GM23338 (cell line): ENCODE measurements around the gene TLE2. TPM values are rescaled to one million over a fixed set of nuclear protein-coding genes. Genes with fewer than 3 reads are reported as not detected.

ENCODE experiments used
- ATAC-seq: fragments of 200-7000 bp; cut with Tn5 transposase; 3 replicates; pipeline ENCODE4 v1.9.1; 2020
- DNase-seq: peaks from one replicate; pipeline ENCODE4 v3.0.0-alpha.2; 2015; ENCODE audit warnings: low spot score
- H2AFZ ChIP-seq: fragments of 200-600 bp; sonication (generic); 2 replicates; pipeline ENCODE4 v1.8.0; 2016; ENCODE audit warnings: antibody characterized with exemption, mild to moderate bottlenecking, moderate library complexity
- H3F3A ChIP-seq: fragments of 200-600 bp; sonication (generic); replicated peaks from 2 replicates; pipeline ENCODE4 v1.8.0; 2017; ENCODE audit warnings: antibody characterized with exemption, mixed run types, low read depth
- H3K27ac ChIP-seq: fragments of 200-600 bp; sonication (generic); 2 replicates; pipeline ENCODE4 v1.6.1; 2016; ENCODE audit warnings: low read depth
- H3K27me3 ChIP-seq: fragments of 200-600 bp; sonication (generic); 2 replicates; pipeline ENCODE4 v1.8.0; 2016; ENCODE audit warnings: mild to moderate bottlenecking, mixed run types, moderate library complexity; ENCODE audit not compliant: insufficient read depth
- H3K36me3 ChIP-seq: fragments of 200-600 bp; sonication (generic); 2 replicates; pipeline ENCODE4 v1.8.0; 2016; ENCODE audit warnings: mild to moderate bottlenecking; ENCODE audit not compliant: insufficient read depth
- H3K4me1 ChIP-seq: fragments of 200-600 bp; sonication (generic); 2 replicates; pipeline ENCODE4 v1.8.0; 2016; ENCODE audit warnings: mild to moderate bottlenecking, moderate library complexity; ENCODE audit not compliant: insufficient read depth
- H3K4me2 ChIP-seq: fragments of 200-600 bp; sonication (generic); 2 replicates; pipeline ENCODE4 v1.7.1; 2017; ENCODE audit warnings: mixed run types
- H3K4me3 ChIP-seq: fragments of 200-600 bp; sonication (generic); 2 replicates; pipeline ENCODE4 v1.6.1; 2016; ENCODE audit warnings: mixed run types
- H3K79me2 ChIP-seq: fragments of 200-600 bp; sonication (generic); replicated peaks from 2 replicates; pipeline ENCODE4 v1.8.0; 2017; ENCODE audit warnings: mild to moderate bottlenecking; ENCODE audit not compliant: insufficient read depth
- H3K9me2 ChIP-seq: fragments of 200-600 bp; sonication (generic); 2 replicates; pipeline ENCODE4 v1.8.0; 2017; ENCODE audit not compliant: insufficient read depth
- H4K20me1 ChIP-seq: fragments of 200-600 bp; sonication (generic); replicated peaks from 2 replicates; pipeline ENCODE4 v1.8.0; 2017; ENCODE audit warnings: mild to moderate bottlenecking; ENCODE audit not compliant: insufficient read depth
- H3K27ac Mint-ChIP-seq: 2 replicates; pipeline ENCODE4 v1.8.0; 2020; ENCODE audit warnings: inconsistent platforms, mild to moderate bottlenecking, moderate library complexity, mixed read lengths
- H3K27me3 Mint-ChIP-seq: 3 replicates; pipeline ENCODE4 v1.8.0; 2022; ENCODE audit warnings: low read depth, mild to moderate bottlenecking, moderate library complexity, mixed read lengths, inconsistent platforms; ENCODE audit not compliant: insufficient read depth, poor library complexity
- H3K36me3 Mint-ChIP-seq: 3 replicates; pipeline ENCODE4 v1.8.0; 2021; ENCODE audit warnings: low read depth, mild to moderate bottlenecking, inconsistent platforms, moderate library complexity, mixed read lengths
- H3K4me1 Mint-ChIP-seq: 3 replicates; pipeline ENCODE4 v1.8.0; 2020; ENCODE audit warnings: mild to moderate bottlenecking, inconsistent platforms, mixed read lengths
- H3K4me3 Mint-ChIP-seq: 3 replicates; pipeline ENCODE4 v1.8.0; 2021; ENCODE audit warnings: moderate library complexity, mild to moderate bottlenecking, inconsistent platforms, mixed read lengths
- H3K9me3 Mint-ChIP-seq: 3 replicates; pipeline ENCODE4 v1.8.0; 2020; ENCODE audit warnings: moderate library complexity, mild to moderate bottlenecking, inconsistent platforms, mixed read lengths
- CREB1 ChIP-seq: fragments of 250-450 bp; sonication (Bioruptor Pico); IDR thresholded peaks from 2 replicates; pipeline ENCODE4 v1.5.0; 2020; ENCODE audit warnings: low read depth, mild to moderate bottlenecking, moderate library complexity
- EZH2 ChIP-seq: fragments of 200-600 bp; sonication (generic); IDR thresholded peaks from one replicate; pipeline ENCODE4 v1.8.0; 2017; ENCODE audit warnings: antibody characterized with exemption, mild to moderate bottlenecking, low read depth; ENCODE audit not compliant: unreplicated experiment
- EZH2phosphoT487 ChIP-seq: fragments of 200-600 bp; sonication (generic); IDR thresholded peaks from one replicate; pipeline ENCODE4 v1.8.1; 2018; ENCODE audit warnings: antibody characterized with exemption; ENCODE audit not compliant: unreplicated experiment
- JUNB ChIP-seq: IDR thresholded peaks from one replicate; pipeline ENCODE4 v1.6.1; 2016; ENCODE audit warnings: antibody characterized with exemption; ENCODE audit not compliant: unreplicated experiment
- NANOG ChIP-seq: IDR thresholded peaks from 2 replicates; pipeline ENCODE4 v1.6.1; 2016; ENCODE audit warnings: antibody characterized with exemption, borderline replicate concordance
- POLR2AphosphoS5 ChIP-seq: IDR thresholded peaks from 2 replicates; pipeline ENCODE4 v1.6.1; 2016; ENCODE audit warnings: antibody characterized with exemption, low read depth
- STAT1 ChIP-seq: IDR thresholded peaks from one replicate; pipeline ENCODE4 v1.6.1; 2016; ENCODE audit warnings: antibody characterized with exemption; ENCODE audit not compliant: unreplicated experiment
- ZNF114 ChIP-seq: fragments of 250-450 bp; sonication (Bioruptor Pico); IDR thresholded peaks from 2 replicates; pipeline ENCODE4 v1.5.0; 2020; ENCODE audit warnings: mild to moderate bottlenecking, moderate library complexity
- ZNF331 ChIP-seq: fragments of 250-450 bp; sonication (Bioruptor Pico); IDR thresholded peaks from 2 replicates; pipeline ENCODE4 v1.5.0; 2020; ENCODE audit warnings: low read depth, mild to moderate bottlenecking, moderate library complexity
- ZNF462 ChIP-seq: fragments of 250-450 bp; sonication (Bioruptor Pico); IDR thresholded peaks from 2 replicates; pipeline ENCODE4 v1.5.0; 2020; ENCODE audit warnings: mild to moderate bottlenecking, moderate library complexity
- polyA plus RNA-seq: library from polyadenylated mRNA; unstranded; fragments of >200 nt; fragmentation: Nextera tagmentation; extraction: Ambion mirVana; gene quantifications from 2 replicates; pipeline ENCODE4 v1.2.1, GENCODE V29; 2016
- total RNA-seq: library from RNA; depleted of rRNA; stranded (reverse); fragments of >200 nt; shearing (Covaris generic); gene quantifications from 2 replicates; pipeline ENCODE4 v1.2.3, GENCODE V29; 2014
- TF ChIP-seq, protein P1 (sequence below): IDR thresholded peaks from one replicate; pipeline ENCODE4 v1.6.1; 2018; ENCODE audit warnings: antibody characterized with exemption; ENCODE audit not compliant: unreplicated experiment
- TF ChIP-seq, protein P2 (sequence below): IDR thresholded peaks from 2 replicates; pipeline ENCODE4 v1.6.1; 2016; ENCODE audit warnings: antibody characterized with exemption
- TF ChIP-seq, protein P3 (sequence below), 2 experiments: fragments of 200-600 bp in 1 of 2; sonication (generic) in 1 of 2; conservative IDR thresholded peaks; 2 replicates each; pipeline versions ENCODE4 v1.5.1 to v1.6.1; 2016 to 2017; ENCODE audit warnings: antibody characterized with exemption in 2 of 2, low read depth in 2 of 2, mild to moderate bottlenecking in 2 of 2, moderate library complexity in 1 of 2

The TLE2 gene
- total and polyA plus RNA-seq, 2 experiments from 2014 or later = 5.2 to 22.8 TPM

GRCh38 chr19:3041761-3042620, 12.9 kb upstream of the TLE2 start:
- DNase-seq = peak; percentile 40
- H3K27ac Mint-ChIP-seq = no peak overlapping the region
- peaks cover 24% of the 10 kb centered on the region for H3K27me3 Mint-ChIP-seq

More at GRCh38 chr19:3041761-3042620, 12.9 kb upstream of the TLE2 start:
- Histone ChIP-seq H3K4me3 (peak overlapping the region; percentile 63), H4K20me1 (no peaks in the 10 kb centered on the region), H3K27me3 (peaks cover 29% of the 10 kb centered on the region), H2AFZ (peak overlapping the region; percentile 87), H3K79me2 (no peaks in the 10 kb centered on the region), H3K9me2 (no peaks in the 10 kb centered on the region), H3F3A (peaks cover 18% of the 10 kb centered on the region), H3K36me3 (no peaks in the 10 kb centered on the region), H3K4me1 (peaks cover 20% of the 10 kb centered on the region; the same call in 1 of the 2 replicates), H3K4me2 (peak overlapping the region; percentile 82), H3K27ac (no peak overlapping the region)
- Mint-ChIP-seq H3K4me3 (peak overlapping the region; percentile 56), H3K36me3 (no peaks in the 10 kb centered on the region), H3K4me1 (peaks cover 31% of the 10 kb centered on the region), H3K9me3 (no peaks in the 10 kb centered on the region; the same call in 2 of the 3 replicates)
- ATAC-seq = peak; percentile 21
- TF ChIP-seq POLR2AphosphoS5 (no peak), CREB1 (no peak), JUNB (no peak), ZNF114 (no peak), ZNF331 (CRISPR knock-in tag) (no peak), STAT1 (no peak), ZNF462 (CRISPR knock-in tag) (no peak), EZH2 (no peak), NANOG (no peak), EZH2phosphoT487 (no peak)
- TF ChIP-seq, protein P1, sequence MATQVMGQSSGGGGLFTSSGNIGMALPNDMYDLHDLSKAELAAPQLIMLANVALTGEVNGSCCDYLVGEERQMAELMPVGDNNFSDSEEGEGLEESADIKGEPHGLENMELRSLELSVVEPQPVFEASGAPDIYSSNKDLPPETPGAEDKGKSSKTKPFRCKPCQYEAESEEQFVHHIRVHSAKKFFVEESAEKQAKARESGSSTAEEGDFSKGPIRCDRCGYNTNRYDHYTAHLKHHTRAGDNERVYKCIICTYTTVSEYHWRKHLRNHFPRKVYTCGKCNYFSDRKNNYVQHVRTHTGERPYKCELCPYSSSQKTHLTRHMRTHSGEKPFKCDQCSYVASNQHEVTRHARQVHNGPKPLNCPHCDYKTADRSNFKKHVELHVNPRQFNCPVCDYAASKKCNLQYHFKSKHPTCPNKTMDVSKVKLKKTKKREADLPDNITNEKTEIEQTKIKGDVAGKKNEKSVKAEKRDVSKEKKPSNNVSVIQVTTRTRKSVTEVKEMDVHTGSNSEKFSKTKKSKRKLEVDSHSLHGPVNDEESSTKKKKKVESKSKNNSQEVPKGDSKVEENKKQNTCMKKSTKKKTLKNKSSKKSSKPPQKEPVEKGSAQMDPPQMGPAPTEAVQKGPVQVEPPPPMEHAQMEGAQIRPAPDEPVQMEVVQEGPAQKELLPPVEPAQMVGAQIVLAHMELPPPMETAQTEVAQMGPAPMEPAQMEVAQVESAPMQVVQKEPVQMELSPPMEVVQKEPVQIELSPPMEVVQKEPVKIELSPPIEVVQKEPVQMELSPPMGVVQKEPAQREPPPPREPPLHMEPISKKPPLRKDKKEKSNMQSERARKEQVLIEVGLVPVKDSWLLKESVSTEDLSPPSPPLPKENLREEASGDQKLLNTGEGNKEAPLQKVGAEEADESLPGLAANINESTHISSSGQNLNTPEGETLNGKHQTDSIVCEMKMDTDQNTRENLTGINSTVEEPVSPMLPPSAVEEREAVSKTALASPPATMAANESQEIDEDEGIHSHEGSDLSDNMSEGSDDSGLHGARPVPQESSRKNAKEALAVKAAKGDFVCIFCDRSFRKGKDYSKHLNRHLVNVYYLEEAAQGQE = no peak
- TF ChIP-seq, protein P2, sequence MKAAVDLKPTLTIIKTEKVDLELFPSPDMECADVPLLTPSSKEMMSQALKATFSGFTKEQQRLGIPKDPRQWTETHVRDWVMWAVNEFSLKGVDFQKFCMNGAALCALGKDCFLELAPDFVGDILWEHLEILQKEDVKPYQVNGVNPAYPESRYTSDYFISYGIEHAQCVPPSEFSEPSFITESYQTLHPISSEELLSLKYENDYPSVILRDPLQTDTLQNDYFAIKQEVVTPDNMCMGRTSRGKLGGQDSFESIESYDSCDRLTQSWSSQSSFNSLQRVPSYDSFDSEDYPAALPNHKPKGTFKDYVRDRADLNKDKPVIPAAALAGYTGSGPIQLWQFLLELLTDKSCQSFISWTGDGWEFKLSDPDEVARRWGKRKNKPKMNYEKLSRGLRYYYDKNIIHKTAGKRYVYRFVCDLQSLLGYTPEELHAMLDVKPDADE = no peak
- TF ChIP-seq, protein P3, sequence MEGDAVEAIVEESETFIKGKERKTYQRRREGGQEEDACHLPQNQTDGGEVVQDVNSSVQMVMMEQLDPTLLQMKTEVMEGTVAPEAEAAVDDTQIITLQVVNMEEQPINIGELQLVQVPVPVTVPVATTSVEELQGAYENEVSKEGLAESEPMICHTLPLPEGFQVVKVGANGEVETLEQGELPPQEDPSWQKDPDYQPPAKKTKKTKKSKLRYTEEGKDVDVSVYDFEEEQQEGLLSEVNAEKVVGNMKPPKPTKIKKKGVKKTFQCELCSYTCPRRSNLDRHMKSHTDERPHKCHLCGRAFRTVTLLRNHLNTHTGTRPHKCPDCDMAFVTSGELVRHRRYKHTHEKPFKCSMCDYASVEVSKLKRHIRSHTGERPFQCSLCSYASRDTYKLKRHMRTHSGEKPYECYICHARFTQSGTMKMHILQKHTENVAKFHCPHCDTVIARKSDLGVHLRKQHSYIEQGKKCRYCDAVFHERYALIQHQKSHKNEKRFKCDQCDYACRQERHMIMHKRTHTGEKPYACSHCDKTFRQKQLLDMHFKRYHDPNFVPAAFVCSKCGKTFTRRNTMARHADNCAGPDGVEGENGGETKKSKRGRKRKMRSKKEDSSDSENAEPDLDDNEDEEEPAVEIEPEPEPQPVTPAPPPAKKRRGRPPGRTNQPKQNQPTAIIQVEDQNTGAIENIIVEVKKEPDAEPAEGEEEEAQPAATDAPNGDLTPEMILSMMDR (conservative IDR thresholded peaks at IDR 0.05; ENCODE audit: low read depth in 2 of 2) = no peak
